Measurements from ENCODE around the gene VEZF1.

Gene VEZF1, protein sequence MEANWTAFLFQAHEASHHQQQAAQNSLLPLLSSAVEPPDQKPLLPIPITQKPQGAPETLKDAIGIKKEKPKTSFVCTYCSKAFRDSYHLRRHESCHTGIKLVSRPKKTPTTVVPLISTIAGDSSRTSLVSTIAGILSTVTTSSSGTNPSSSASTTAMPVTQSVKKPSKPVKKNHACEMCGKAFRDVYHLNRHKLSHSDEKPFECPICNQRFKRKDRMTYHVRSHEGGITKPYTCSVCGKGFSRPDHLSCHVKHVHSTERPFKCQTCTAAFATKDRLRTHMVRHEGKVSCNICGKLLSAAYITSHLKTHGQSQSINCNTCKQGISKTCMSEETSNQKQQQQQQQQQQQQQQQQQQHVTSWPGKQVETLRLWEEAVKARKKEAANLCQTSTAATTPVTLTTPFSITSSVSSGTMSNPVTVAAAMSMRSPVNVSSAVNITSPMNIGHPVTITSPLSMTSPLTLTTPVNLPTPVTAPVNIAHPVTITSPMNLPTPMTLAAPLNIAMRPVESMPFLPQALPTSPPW

DNA sequence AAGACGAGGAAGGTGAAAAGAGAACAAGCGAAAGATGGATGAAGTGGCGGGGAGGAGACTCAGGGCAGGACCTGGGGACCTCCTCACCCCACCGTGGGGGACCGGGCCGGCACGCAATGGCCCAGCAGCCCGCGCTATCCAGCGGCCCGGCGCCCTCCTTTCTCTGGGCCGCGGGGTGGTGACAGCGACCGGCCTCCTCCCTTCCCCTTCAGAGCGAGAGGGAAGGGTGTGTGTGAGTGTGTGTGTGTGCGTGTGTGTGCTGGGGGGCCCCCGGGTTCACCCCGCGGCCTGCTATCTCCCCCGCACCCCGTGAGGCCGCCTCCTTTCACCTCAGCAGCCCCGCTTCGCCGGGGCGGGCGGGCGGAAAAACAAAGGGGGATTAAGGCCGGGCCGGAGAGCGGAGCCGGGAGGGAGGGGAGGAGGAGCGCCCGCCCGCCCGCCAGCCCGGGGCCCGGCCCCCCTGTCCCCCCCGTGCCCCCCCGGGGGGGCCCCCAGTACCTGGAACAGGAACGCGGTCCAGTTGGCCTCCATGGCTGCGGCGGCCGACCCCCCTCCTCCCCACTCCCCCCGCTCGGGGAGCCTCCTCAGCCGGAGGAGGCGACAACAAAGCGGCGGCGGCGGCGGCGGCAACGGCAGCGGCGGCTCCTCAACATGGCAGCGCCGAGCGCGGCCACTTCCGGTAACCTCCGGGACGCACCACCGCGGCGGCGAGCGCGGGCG is at the start of gene VEZF1:
Gene VEZF1, minus strand, starts transcription at position 674 of the 720 bp plus-strand sequence. Its CDS starts 143 bp downstream, at position 531.
- DNase-seq, result no peak

DNA sequence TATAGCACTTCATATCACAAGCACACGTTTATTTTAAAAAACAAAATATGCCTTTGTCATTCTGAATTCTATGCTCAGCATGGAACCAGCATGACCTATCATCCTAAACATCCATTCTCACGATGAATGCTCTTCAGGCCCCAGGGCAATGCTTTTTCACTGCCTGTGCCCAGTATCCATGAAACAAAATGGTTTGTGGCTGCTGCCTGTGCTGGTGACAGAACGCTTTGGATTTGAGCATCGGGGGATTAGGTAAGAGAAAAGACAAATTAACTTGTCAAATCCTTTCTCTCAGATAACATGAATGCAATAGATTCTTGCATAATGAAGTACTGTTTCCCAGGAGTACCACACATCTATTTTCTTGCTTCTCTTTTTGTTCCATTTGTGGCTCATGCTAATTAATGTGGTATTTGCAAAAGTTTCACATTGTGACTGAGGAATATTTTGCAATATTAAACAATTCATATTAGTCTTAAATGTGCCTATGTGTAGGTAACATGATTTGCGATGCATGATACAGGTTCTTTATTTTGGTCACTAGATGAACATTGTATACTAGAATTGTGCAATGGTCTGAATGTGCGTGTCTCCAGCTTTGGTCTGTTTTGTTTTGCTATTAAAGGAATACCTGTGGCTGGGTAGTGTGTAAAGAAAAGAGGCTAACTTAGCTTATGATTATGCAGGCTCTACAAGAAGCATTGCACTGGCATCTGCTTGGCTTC is 44.8 kb upstream of the VEZF1 start:
- no peak for DNase-seq

DNA sequence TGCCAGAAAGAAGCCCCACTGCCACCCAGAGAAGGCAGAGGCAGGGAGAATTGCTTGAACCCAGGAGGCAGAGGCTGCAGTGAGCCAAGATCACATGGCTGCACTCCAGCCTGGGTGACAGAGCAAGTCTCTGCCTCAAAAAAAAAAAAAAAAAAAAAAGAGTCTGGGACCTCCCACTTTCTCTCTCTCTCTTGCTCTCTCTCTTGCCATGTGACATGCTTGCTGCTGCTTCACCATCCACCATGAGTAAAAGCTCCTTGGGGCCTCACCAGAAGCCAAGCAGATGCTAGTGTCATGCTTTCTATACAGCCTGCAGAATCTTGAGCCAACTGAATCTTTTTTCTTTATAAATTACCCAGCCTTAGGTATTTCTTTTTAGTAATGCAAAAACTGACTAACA is 40.5 kb upstream of the VEZF1 start:
- DNase-seq, result no peak

DNA sequence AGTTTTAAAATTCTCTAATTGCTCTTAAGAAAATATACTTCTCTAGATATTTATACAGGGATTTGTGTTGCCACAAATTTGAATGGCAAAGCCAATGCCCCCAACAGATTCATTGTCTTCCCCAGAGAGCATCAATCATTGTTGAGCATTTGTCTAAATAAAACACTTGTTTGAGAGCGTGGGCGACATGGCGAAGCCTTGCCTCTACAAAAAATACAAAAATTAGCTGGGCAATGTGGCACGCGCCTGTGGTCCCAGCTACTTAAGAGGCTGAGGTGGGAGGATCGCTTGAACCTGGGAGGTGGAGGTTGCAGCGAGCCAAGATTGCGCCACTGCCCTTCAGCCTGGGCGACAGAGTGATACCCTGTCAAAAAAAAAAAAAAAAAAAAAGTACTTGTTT is 32.3 kb upstream of the VEZF1 start:
- DNase-seq, result no peak

- DNase-seq, result no peak
Measured at GRCh38 chr17:58019521-58019920, 31.5 kb upstream of the VEZF1 start.

- no peak for DNase-seq
Measured at GRCh38 chr17:58019039-58019438, 31.0 kb upstream of the VEZF1 start.

- no peak for DNase-seq
Measured at GRCh38 chr17:58010067-58010799, 22.2 kb upstream of the VEZF1 start.

DNA sequence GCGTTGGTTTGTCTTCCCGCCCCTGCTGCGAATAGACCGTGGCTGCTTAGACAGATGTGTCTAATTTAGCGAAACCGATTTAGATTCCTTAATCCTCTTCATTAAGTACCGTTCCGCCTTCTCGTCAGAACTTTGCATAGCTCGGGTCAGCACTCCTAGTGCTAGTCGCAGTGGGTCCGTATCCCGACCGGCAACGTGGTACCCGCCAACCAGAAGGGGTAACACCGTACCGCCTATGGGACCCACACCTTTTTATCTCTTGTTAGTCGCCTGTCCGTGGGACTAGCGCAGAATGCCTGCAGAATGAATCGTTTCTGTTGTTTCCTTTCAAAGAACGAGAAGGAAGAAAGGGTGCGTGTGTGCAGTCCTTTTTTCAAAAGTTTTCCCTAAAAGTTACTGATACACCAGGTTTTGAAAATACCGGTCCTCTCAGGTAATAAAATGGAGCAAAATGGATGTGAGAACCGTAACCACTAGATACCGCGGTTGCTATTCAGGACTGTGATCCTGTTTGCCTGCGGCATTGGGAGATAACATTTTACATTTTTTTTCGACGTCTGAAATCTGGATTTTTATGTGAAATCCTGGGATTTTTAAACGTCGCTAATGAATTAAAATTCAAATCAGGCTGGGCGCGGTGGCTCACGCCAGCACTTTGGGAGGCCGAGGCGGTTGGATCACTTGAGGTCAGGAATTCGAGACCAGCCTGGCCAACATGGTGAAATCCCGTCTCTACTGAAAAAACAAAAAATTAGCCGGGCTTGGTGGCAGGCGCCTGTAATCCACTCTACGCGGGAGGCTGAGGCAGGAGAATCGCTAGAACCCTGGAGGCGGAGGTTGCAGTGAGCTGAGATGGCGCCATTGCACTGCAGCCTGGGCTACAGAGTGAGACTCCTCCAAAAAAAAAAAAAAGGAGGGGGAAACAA is 20.0 kb upstream of the VEZF1 start:
- DNase-seq, result no peak

DNA sequence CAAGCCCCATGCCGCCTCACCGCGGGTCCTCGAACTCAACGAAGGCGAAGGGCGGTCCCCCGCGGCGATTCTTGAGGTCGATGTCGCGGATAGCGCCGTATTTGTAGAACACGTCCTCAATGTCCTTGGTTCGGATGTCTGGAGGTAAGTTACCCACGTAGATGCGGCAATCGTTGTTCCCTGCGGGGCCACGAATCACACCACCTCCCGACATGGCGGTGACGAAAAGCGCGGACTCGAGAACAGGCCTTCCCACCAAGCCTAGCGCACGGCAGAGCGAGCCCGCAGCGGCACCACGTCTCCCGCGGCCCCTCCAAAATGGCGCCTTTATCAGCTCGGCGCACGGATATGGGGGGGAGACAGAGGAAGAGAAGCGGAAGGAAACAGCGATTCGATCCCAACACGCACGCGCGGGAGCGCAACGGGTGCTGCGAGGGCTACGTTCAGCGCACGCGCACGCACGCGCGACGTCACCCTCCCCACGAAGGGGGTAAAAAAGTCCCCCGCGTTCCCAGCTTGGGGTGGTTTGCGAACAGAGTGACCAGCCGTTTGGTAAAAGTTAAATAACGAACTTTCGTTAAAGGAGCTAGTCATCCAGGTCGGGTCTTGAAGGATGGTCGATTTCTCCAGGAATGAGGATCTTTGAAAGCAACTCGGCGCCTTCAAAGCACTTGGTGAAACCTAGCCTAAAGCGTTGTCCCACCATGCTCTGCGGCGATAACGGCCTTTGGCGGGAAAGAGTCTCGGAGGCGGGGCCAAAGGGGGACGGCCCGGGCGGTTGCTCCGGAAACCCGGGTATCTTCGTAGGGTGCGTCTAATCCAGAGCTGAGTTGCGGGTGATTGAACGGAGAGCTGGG is 19.1 kb upstream of the VEZF1 start, which contains the start of gene SRSF1:
Gene SRSF1, minus strand, starts transcription at position 323 of the 857 bp plus-strand sequence. Its CDS starts 109 bp downstream, at position 214.
- DNase-seq, result peak; percentile 84

- no peak for DNase-seq
Measured at GRCh38 chr17:58006560-58006923, 18.5 kb upstream of the VEZF1 start.

GRCh38 chr17:58005728-58006559 is 17.9 kb upstream of the VEZF1 start:
- no peak for DNase-seq

DNA sequence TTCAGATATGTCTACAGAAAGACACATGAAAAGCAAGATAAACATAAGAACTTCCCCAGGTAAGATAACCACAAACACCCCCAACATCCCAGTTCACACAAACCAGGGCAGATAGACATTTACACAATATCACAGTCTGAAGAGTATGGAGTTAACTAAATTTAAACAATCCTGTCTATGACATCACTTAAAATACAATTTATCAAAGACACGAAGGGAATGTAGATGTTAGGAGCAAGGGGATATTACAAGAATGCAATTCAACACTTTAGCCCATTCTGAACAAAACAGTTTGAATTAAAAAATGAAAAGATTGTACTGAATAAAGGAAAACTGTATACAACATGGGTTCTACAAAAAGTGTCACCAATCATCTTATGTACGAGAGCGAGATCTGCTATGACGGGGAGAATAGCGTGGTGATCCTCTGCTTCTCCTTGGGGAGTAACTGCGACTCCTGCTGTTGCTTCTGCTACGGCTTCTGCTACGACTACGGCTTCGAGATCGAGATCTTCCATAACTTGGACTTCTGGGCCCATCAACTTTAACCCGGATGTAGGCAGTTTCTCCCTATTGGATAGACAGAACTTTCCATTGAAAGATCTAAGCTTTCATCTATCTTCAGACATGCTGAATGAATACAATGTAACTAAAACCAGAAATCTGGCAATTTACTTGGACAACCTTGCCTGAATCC is 17.1 kb upstream of the VEZF1 start:
- no peak for DNase-seq

GRCh38 chr17:58004060-58004459 is 16.0 kb upstream of the VEZF1 start:
- no peak for DNase-seq

DNA sequence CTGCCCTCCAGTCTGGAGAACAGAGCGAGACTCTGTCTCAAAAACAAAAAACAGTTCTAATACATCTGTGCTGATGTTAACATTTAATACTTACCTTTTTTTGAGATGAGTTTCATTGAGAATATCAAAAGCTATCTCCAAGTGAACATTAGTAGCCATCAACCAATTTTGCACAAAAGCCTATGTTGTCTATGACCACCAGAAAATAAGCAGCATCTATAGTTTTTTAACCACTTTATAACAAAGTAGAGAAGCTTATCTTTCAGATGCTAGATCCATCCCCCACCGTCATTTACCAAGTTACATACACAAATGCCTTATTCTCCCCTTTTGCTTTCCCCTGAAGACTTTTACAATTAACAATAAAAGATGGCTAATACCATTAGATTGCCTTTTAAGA is 14.9 kb upstream of the VEZF1 start:
- DNase-seq, result no peak

GRCh38 chr17:58002154-58002948 is 14.3 kb upstream of the VEZF1 start:
- no peak for DNase-seq

- no peak for DNase-seq
Measured at GRCh38 chr17:58001461-58002124, 13.5 kb upstream of the VEZF1 start.

DNA sequence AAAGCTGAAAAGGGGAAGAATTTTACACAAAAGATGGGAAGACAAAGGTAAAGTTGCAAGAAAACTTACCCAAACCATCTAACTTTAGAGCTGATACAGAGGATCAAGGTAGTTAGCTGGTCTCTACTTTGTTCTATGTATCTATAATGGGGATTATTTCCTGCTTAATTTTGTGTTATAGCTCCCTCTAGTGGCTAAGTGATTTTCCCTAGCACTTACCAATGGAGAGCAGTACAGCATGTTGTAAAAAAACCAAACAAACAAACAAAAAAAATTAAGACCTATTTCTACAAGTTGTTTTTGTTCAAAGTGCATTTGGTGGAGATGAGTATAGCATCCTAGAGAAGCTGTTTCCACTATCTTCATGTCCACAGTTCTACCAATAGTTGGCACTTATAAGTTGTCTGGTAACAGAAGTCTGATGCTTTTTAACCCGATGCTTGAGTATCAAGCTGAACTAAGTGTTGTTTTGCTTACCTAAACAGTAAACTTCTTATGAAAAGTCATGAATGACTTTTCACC is 11.5 kb upstream of the VEZF1 start:
- DNase-seq, result peak; percentile 56
